Spleen (tissue), 7 donors: Measurements from ENCODE around the gene PTCH1.

Experiments
- CTCF ChIP-seq, 11 experiments: fragments of 200-600 bp in 7 of 11; fragments of 450-650 bp in 4 of 11; sonication (generic) in 4 of 11; IDR thresholded peaks in 8 of 11; conservative IDR thresholded peaks in 3 of 11; 1 replicate in 7 of 11; 2 replicates in 4 of 11; pipeline versions ENCODE4 v1.4.0 to v1.8.0; 2016 to 2021; ENCODE audit warnings: antibody characterized with exemption in 11 of 11, inconsistent platforms in 4 of 11, mild to moderate bottlenecking in 1 of 11
- POLR2A ChIP-seq, 3 donors: fragments of 450-650 bp; IDR thresholded peaks; one replicate each; pipeline ENCODE4 v1.5.1; 2017; ENCODE audit warnings: antibody characterized with exemption in 3 of 3, mild to moderate bottlenecking in 1 of 3
- POLR2AphosphoS5 ChIP-seq, 3 donors: sonication (generic); formaldehyde crosslinking; IDR thresholded peaks; one replicate each; pipeline ENCODE4 v1.5.1; 2017; ENCODE audit warnings: antibody characterized with exemption in 3 of 3
- donor health status: DM: no; HTN: no; CAD: no; lungs with moderate emphysema.
- donor health status: DM: no; HTN: no; CAD: no.
- donor health status: DM: no; HTN: no; CAD: no.

GRCh38 chr9:95511616-95511931, 5.2 kb downstream of the PTCH1 start:
- TF ChIP-seq POLR2AphosphoS5 (IDR thresholded peaks at IDR 0.05) (no peak), POLR2A (IDR thresholded peaks at IDR 0.05) (no peak), CTCF (IDR thresholded peaks at IDR 0.05 in 8 of 11, conservative IDR thresholded peaks at IDR 0.05 in 3 of 11) (no peak)
